Measurements from ENCODE around the gene GPR176.

GRCh38 chr15:39785139-39785538 lies 134.9 kb downstream of the GPR176 start:
- TF ChIP-seq POLR2AphosphoS5 (IDR thresholded peaks at IDR 0.05; ENCODE audit: low read depth, low read length): no peak
- TF ChIP-seq POLR2A (IDR thresholded peaks at IDR 0.05; ENCODE audit: low read depth, low read length): no peak
- TF ChIP-seq TAF1 (IDR thresholded peaks at IDR 0.05; ENCODE audit: low read depth, low read length): no peak
- no peak for TF ChIP-seq SPI1 (IDR thresholded peaks at IDR 0.05; ENCODE audit: low read depth, low read length)
- no peak for TF ChIP-seq POU2F2 (IDR thresholded peaks at IDR 0.05; ENCODE audit: low read depth, low read length)
- no peak for TF ChIP-seq PAX5 (IDR thresholded peaks at IDR 0.05; ENCODE audit: insufficient read depth, low read length, severe bottlenecking)
